ENCODE data around the gene HES5.

HES5 gene

GRCh38 chr1:2546515-2547209, 16.6 kb upstream of the HES5 start:
- peak; percentile 82 for DNase-seq (ENCODE audit: low spot score)

GRCh38 chr1:2545754-2546514, 15.9 kb upstream of the HES5 start:
- DNase-seq (ENCODE audit: low spot score): peak; percentile 85

GRCh38 chr1:2544875-2545640, 15.0 kb upstream of the HES5 start:
- DNase-seq (ENCODE audit: low spot score): no peak

GRCh38 chr1:2544093-2544874, 14.2 kb upstream of the HES5 start:
- DNase-seq (ENCODE audit: low spot score): no peak

- DNase-seq (ENCODE audit: low spot score): no peak
These were observed 13.6 kb upstream of the HES5 start for GRCh38 chr1:2543543-2544092.

- DNase-seq (ENCODE audit: low spot score): no peak
These were observed 12.3 kb upstream of the HES5 start for GRCh38 chr1:2542246-2542915.

GRCh38 chr1:2541619-2542245, 11.7 kb upstream of the HES5 start:
- DNase-seq (ENCODE audit: low spot score): peak; percentile 53

- no peak for DNase-seq (ENCODE audit: low spot score)
These were observed 10.9 kb upstream of the HES5 start for GRCh38 chr1:2540816-2541492.

GRCh38 chr1:2539312-2539907, 9.3 kb upstream of the HES5 start:
- DNase-seq (ENCODE audit: low spot score): no peak

GRCh38 chr1:2538872-2539271, 8.8 kb upstream of the HES5 start:
- no peak for DNase-seq (ENCODE audit: low spot score)

- DNase-seq (ENCODE audit: low spot score): no peak
These were observed 8.3 kb upstream of the HES5 start for GRCh38 chr1:2538376-2538775.

GRCh38 chr1:2537784-2538115, 7.7 kb upstream of the HES5 start:
- DNase-seq (ENCODE audit: low spot score): no peak

GRCh38 chr1:2535981-2536380, 5.9 kb upstream of the HES5 start:
- no peak for DNase-seq (ENCODE audit: low spot score)

- no peak for DNase-seq (ENCODE audit: low spot score)
These were observed 5.4 kb upstream of the HES5 start for GRCh38 chr1:2535455-2535854.

- no peak for DNase-seq (ENCODE audit: low spot score)
These were observed 4.8 kb upstream of the HES5 start for GRCh38 chr1:2534687-2535441.

- no peak for DNase-seq (ENCODE audit: low spot score)
These were observed 4.2 kb upstream of the HES5 start for GRCh38 chr1:2534315-2534686.

GRCh38 chr1:2533365-2533764, 3.3 kb upstream of the HES5 start:
- DNase-seq (ENCODE audit: low spot score): no peak

GRCh38 chr1:2532485-2533160, 2.6 kb upstream of the HES5 start:
- no peak for DNase-seq (ENCODE audit: low spot score)

All from hematopoietic multipotent progenitor cell treated with erythropoietin and hydrocortisone succinate and interleukin-3 and kit ligand, for 17 days (in vitro differentiated cells).